K562 (cell line): ENCODE measurements around the gene GGT6.

ENCODE experiments used
- ATF3 ChIP-seq, 2 experiments: fragments of 450-650 bp in 1 of 2; sonication (generic) in 1 of 2; formaldehyde crosslinking in 1 of 2; IDR thresholded peaks in 1 of 2; conservative IDR thresholded peaks in 1 of 2; 2 replicates each; pipeline versions ENCODE4 v1.6.1 to v1.8.1; 2016 to 2023; ENCODE audit warnings: mild to moderate bottlenecking in 2 of 2, moderate library complexity in 2 of 2, inconsistent platforms in 1 of 2, missing genetic modification reagents in 1 of 2
- CBX3 ChIP-seq, 2 experiments: IDR thresholded peaks; 1 replicate in 1 of 2; 2 replicates in 1 of 2; pipeline ENCODE4 v1.6.1; 2012; ENCODE audit warnings: inconsistent platforms in 2 of 2, low read length in 2 of 2, borderline replicate concordance in 1 of 2, control low read depth in 1 of 2
- CTCF ChIP-seq, 3 experiments: IDR thresholded peaks in 2 of 3; conservative IDR thresholded peaks in 1 of 3; 2 replicates each; pipeline ENCODE4 v1.5.1; 2011 to 2012; ENCODE audit warnings: low read length in 3 of 3, mild to moderate bottlenecking in 3 of 3, control low read depth in 2 of 3, improper control_type of control experiment in 1 of 3, inconsistent platforms in 1 of 3, low read depth in 1 of 3, mixed read lengths in 1 of 3, moderate library complexity in 1 of 3; ENCODE audit not compliant: insufficient read depth in 2 of 3
- ELF1 ChIP-seq: fragments of 200-800 bp; sonication (Bioruptor generic); IDR thresholded peaks from 2 replicates; pipeline ENCODE4 v1.6.1; 2016; ENCODE audit warnings: missing genetic modification characterization, missing compliant biosample characterization
- ELK1 ChIP-seq: sonication (generic); formaldehyde crosslinking; IDR thresholded peaks from 2 replicates; pipeline ENCODE4 v1.8.1; 2022; ENCODE audit warnings: missing genetic modification reagents
- EZH2 ChIP-seq: IDR thresholded peaks from 2 replicates; pipeline ENCODE4 v1.6.1; 2012; ENCODE audit warnings: low read depth, mild to moderate bottlenecking, inconsistent platforms, low read length, borderline replicate concordance
- FUS ChIP-seq: fragments of 200-400 bp; formaldehyde crosslinking; optimal IDR thresholded peaks from 2 replicates; pipeline ENCODE3; 2017; ENCODE audit warnings: low read depth, low read length
- HCFC1 ChIP-seq: IDR thresholded peaks from 2 replicates; pipeline ENCODE4 v1.6.1; 2012; ENCODE audit warnings: low read depth, low read length, improper control_type of control experiment
- PCBP1 ChIP-seq: fragments of 200-400 bp; formaldehyde crosslinking; IDR thresholded peaks from 2 replicates; pipeline ENCODE4 v1.6.1; 2018; ENCODE audit warnings: mild to moderate bottlenecking, low read depth, low read length; ENCODE audit not compliant: poor library complexity, severe bottlenecking
- TCF3 ChIP-seq: sonication (generic); formaldehyde crosslinking; IDR thresholded peaks from 2 replicates; pipeline ENCODE4 v1.4.0; 2020; ENCODE audit warnings: mild to moderate bottlenecking, missing genetic modification reagents
- TEAD1 ChIP-seq, 2 experiments: fragments of 450-650 bp in 1 of 2; sonication (generic) in 1 of 2; formaldehyde crosslinking; IDR thresholded peaks; 2 replicates each; pipeline versions ENCODE4 v1.4.0 to v1.8.0; 2020 to 2022; ENCODE audit warnings: mild to moderate bottlenecking in 2 of 2, missing genetic modification reagents in 1 of 2

GRCh38 chr17:4522661-4523060 is 37.7 kb downstream of the GGT6 start:
- no peak for TF ChIP-seq CBX3 (IDR thresholded peaks at IDR 0.05; ENCODE audit: borderline replicate concordance in 1 of 2, low read length in 2 of 2)
- no peak for TF ChIP-seq HCFC1
- no peak for TF ChIP-seq ELF1 (tag)
- TF ChIP-seq FUS, result no peak
- no peak for TF ChIP-seq CTCF (IDR thresholded peaks at IDR 0.05 in 2 of 3, conservative IDR thresholded peaks at IDR 0.05 in 1 of 3; ENCODE audit: insufficient read depth in 2 of 3, low read depth in 1 of 3, low read length in 3 of 3)
- no peak for TF ChIP-seq TEAD1 (CRISPR knock-in tag; IDR thresholded peaks at IDR 0.05)
- no peak for TF ChIP-seq TCF3 (CRISPR knock-in tag)
- TF ChIP-seq ELK1, result no peak
- TF ChIP-seq ATF3 (IDR thresholded peaks at IDR 0.05), result no peak
- TF ChIP-seq ATF3 (CRISPR knock-in tag; conservative IDR thresholded peaks at IDR 0.05), result no peak
- no peak for TF ChIP-seq EZH2
- no peak for TF ChIP-seq PCBP1
